ENCODE measurements around the gene PTCH1.

PTCH1 gene

GRCh38 chr9:95499046-95499676, 17.6 kb downstream of the PTCH1 start:
- DNase-seq (ENCODE audit: low read depth in 2 of 2), result no peak

- no peak for DNase-seq (ENCODE audit: low read depth in 2 of 2)
These were observed 18.1 kb downstream of the PTCH1 start for GRCh38 chr9:95498641-95499040.

GRCh38 chr9:95497772-95498171, 19.0 kb downstream of the PTCH1 start:
- DNase-seq (ENCODE audit: low read depth in 2 of 2), result no peak

GRCh38 chr9:95496687-95497086, 20.1 kb downstream of the PTCH1 start:
- DNase-seq (ENCODE audit: low read depth in 2 of 2), result no peak

GRCh38 chr9:95495961-95496360, 20.8 kb downstream of the PTCH1 start:
- no peak for DNase-seq (ENCODE audit: low read depth in 2 of 2)

GRCh38 chr9:95495529-95495928, 21.2 kb downstream of the PTCH1 start:
- DNase-seq (ENCODE audit: low read depth in 2 of 2), result no peak

GRCh38 chr9:95494416-95495371, 22.1 kb downstream of the PTCH1 start:
- DNase-seq (ENCODE audit: low read depth in 2 of 2), result peak; percentile 71 to 77

GRCh38 chr9:95494022-95494415, 22.8 kb downstream of the PTCH1 start:
- DNase-seq (ENCODE audit: low read depth in 2 of 2), result peak in 1 of 2 donors; percentile 29

GRCh38 chr9:95493402-95493801, 23.4 kb downstream of the PTCH1 start:
- DNase-seq (ENCODE audit: low read depth in 2 of 2), result no peak

- DNase-seq (ENCODE audit: low read depth in 2 of 2), result no peak
These were observed 25.0 kb downstream of the PTCH1 start for GRCh38 chr9:95491543-95492320.

- no peak for DNase-seq (ENCODE audit: low read depth in 2 of 2)
These were observed 27.8 kb downstream of the PTCH1 start for GRCh38 chr9:95488954-95489353.

- no peak for DNase-seq (ENCODE audit: low read depth in 2 of 2)
These were observed 30.5 kb downstream of the PTCH1 start for GRCh38 chr9:95486318-95486717.

GRCh38 chr9:95484225-95484624, 32.5 kb downstream of the PTCH1 start:
- no peak for DNase-seq (ENCODE audit: low read depth in 2 of 2)

- DNase-seq (ENCODE audit: low read depth in 2 of 2), result no peak
These were observed 33.3 kb downstream of the PTCH1 start for GRCh38 chr9:95483431-95483830.

GRCh38 chr9:95482621-95483020, 34.1 kb downstream of the PTCH1 start:
- no peak for DNase-seq (ENCODE audit: low read depth in 2 of 2)

- DNase-seq (ENCODE audit: low read depth in 2 of 2), result no peak
These were observed 35.8 kb downstream of the PTCH1 start for GRCh38 chr9:95481000-95481399.

GRCh38 chr9:95480346-95480745, 36.4 kb downstream of the PTCH1 start:
- no peak for DNase-seq (ENCODE audit: low read depth in 2 of 2)

GRCh38 chr9:95479330-95479729, 37.4 kb downstream of the PTCH1 start:
- no peak for DNase-seq (ENCODE audit: low read depth in 2 of 2)

- DNase-seq (ENCODE audit: low read depth in 2 of 2), result no peak
These were observed 38.4 kb downstream of the PTCH1 start for GRCh38 chr9:95478335-95478734.

- no peak for DNase-seq (ENCODE audit: low read depth in 2 of 2)
These were observed 38.9 kb downstream of the PTCH1 start for GRCh38 chr9:95477885-95478284.

- DNase-seq (ENCODE audit: low read depth in 2 of 2), result no peak
These were observed 39.3 kb downstream of the PTCH1 start for GRCh38 chr9:95477441-95477840.

GRCh38 chr9:95468791-95469190, 48.0 kb downstream of the PTCH1 start:
- DNase-seq (ENCODE audit: low read depth in 2 of 2), result no peak
